Activated CD8-positive, alpha-beta memory T cell treated with anti-CD3 and anti-CD28 coated beads, Interleukin-2, amount 10 ng/mL, durations not matched to agents 7 days and 5 days (primary cell): Measurements from ENCODE around the gene CHST11. TPM values are rescaled to one million over a fixed set of nuclear protein-coding genes. Genes with fewer than 3 reads are reported as not detected.

Experiments
- ATAC-seq: fragments of 150-1000 bp; cut with Tn5 transposase; one replicate; pipeline ENCODE4 v1.10.0; 2021; ENCODE audit warnings: moderate library complexity
- CTCF ChIA-PET: fragments of 350-600 bp; sonication (Branson Sonifier 250); formaldehyde crosslinking; loops from one replicate; lab custom pipeline; 2021; ENCODE audit warnings: antibody characterized with exemption; lab: Charles Lee
- DNase-seq: peaks from one replicate; pipeline ENCODE4 v3.0.0-alpha.2; 2020
- H3K27ac Mint-ChIP-seq: one replicate; pipeline ENCODE4 v1.8.0; 2021; ENCODE audit warnings: mild to moderate bottlenecking, mixed read lengths
- H3K27me3 Mint-ChIP-seq: one replicate; pipeline ENCODE4 v1.8.0; 2021; ENCODE audit warnings: mixed read lengths
- H3K36me3 Mint-ChIP-seq: one replicate; pipeline ENCODE4 v1.8.0; 2021; ENCODE audit warnings: mild to moderate bottlenecking, mixed read lengths
- H3K4me1 Mint-ChIP-seq: one replicate; pipeline ENCODE4 v1.8.0; 2021; ENCODE audit warnings: mixed read lengths
- H3K4me3 Mint-ChIP-seq: one replicate; pipeline ENCODE4 v1.8.0; 2021; ENCODE audit warnings: mild to moderate bottlenecking, moderate library complexity, mixed read lengths
- H3K9me3 Mint-ChIP-seq: one replicate; pipeline ENCODE4 v1.8.0; 2022; ENCODE audit warnings: low read depth, mixed read lengths
- total RNA-seq, 2 experiments: library from RNA; stranded (reverse); gene quantifications; one replicate each; pipeline ENCODE4 v1.2.3, GENCODE V29; 2021

Gene CHST11
- total RNA-seq, 2 experiments from 2014 or later: 123 to 141 TPM

DNA sequence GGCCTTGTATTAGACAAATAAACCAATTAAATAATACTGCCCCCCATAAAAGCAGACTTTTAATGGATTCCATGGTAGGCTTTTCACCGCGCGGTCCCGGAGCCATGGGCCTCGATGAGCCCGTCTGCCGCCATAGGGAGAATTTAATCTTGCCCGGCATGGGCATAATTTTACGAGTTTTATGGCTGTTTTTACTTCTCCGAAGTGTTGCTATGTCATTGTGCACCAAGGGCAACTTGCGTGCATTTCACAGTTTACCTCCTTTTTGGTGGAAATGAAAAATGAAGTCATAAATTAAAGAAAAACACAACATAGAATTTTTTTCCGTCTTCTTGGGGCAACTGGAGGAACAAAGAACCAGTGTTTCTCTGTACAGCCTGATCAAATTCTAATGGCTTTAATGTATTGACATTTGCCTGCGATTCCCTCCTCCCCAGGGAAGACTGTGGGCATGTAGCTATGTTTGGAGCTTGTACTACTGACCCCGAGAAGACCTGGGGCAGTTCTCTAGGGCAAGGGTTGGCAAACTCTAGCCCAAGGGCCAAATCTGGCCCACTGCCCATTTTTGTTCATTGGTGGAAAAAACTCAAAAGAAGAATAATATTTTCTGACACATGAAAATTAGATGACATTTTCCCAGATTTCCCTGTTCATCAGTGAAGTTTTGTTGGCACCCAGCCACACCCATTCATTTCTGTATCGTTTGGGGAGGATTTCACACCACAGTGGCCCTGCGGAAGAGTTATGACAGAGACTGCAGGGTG, 142.7 kb downstream of the CHST11 start:
- ATAC-seq: no peak
- CTCF ChIA-PET: no interaction called here
- H3K27me3 Mint-ChIP-seq: no peaks in the 10 kb centered on the region
- peaks cover 48% of the 10 kb centered on the region for H3K4me1 Mint-ChIP-seq
- DNase-seq: no peak
- H3K36me3 Mint-ChIP-seq: peaks cover 24% of the 10 kb centered on the region
- H3K9me3 Mint-ChIP-seq: no peaks in the 10 kb centered on the region
- no peak overlapping the region for H3K4me3 Mint-ChIP-seq
- no peak overlapping the region for H3K27ac Mint-ChIP-seq

DNA sequence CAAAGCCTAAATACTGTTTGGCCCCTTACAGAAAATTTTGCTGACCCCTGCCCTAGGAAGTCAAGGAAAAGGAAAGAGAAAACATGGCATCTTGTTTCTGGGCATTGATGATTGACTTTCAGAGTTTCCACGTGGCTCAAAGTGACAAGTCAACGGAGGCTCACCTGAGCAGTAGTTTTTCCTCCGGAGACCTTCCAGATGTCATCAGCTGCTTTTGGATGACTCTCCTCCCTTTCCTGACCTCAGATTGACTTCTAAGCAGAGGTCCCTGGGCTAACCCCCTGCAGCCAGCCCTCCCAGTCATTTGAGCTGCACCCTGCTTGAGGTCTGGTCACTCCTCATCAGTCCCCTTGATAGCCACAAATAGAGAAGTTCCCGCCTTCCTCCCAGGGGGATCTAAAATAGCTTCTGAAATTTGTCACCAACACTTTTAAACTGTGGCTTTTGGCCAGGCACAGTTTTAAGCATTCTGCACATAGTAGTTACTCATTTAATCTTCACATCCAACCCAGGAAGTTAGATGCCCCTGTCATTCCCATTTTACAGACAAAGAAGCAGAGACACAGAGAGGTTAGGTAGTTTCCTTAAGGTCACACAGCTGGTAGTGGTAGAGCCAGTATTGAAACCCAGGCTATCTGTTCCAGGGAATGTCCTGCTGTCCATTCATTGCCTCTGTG, 143.4 kb downstream of the CHST11 start:
- Mint-ChIP-seq H3K9me3 (no peaks in the 10 kb centered on the region), H3K4me1 (peaks cover 54% of the 10 kb centered on the region), H3K4me3 (no peak overlapping the region), H3K27ac (no peak overlapping the region), H3K27me3 (no peaks in the 10 kb centered on the region), H3K36me3 (peaks cover 26% of the 10 kb centered on the region)
- ATAC-seq (no peak), DNase-seq (no peak)
- CTCF ChIA-PET: no interaction called here

DNA sequence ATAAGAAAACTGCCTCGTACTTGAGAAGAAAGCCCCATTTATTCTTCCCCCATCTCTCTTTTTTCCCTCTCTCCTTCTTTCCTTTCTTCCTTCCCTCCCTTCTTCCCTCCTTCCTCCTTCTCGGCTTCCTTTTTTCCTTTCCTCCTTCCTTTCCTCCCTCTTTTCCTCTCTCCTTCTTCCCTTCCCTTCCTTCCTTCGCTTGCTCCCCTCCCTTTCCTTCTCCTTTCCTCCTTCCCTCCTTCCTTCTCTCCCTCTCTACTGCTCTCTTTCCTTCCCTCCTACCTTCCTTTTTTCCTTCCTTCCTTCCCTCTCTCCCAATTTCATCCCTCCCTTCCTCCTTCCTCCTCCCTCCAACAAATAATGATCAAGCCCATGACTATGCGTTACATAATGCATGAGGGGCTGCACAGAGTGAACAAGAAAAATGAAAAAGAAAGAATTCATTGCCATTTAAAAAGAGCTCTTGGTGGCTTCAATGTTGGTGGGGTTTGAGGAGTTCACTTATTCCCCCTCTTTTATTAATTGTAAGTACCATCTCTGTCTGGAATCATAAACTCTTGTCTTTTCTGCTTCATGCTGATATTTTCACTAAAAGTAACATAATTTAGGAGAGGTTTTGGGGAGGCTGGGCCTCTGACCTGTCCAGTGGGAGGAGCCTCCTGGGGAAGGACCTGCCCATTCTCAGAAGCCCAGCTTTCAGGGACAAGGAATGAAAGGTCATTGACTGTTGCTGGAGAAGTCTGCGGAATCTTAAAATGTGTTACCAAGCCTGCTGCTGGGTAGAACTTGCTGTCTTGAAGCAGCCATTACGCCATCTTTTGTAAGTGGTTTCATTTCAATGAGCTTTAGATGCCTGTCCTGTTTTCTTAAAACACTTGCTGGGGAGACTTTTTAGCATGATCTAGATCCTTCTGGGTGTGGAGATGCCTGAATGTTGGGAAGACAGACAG, 144.3 kb downstream of the CHST11 start:
- Mint-ChIP-seq H3K27me3 (no peaks in the 10 kb centered on the region), H3K4me1 (peaks cover 56% of the 10 kb centered on the region), H3K36me3 (peaks cover 30% of the 10 kb centered on the region), H3K4me3 (no peak overlapping the region), H3K27ac (peak overlapping the region; percentile 34), H3K9me3 (no peaks in the 10 kb centered on the region)
- CTCF ChIA-PET: interaction anchor here (1.0 kb wide), 1 partner anchor 219 kb away, joined by 4 read pairs; no protein-coding TSS in a partner anchor
- DNase-seq (no peak), ATAC-seq (no peak)

DNA sequence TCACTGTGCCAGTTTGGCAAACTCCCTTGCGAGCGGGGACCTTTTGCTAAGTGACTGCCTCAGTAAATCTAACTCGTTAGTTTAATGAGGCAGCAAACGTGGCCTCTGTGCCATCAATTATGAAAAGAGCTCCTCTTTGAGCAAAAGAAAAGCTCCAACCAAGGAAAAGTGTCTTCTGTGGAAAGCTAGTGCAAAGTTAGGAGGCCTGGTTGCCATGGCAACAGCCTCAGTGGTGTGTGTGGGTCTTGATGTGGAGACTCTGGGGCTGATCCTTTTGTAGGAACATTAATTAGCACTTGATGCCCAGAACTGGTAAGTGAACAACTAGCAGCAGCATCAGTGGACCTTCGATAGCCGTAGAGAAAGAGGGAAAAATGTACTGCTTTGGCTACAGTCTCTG, 145.7 kb downstream of the CHST11 start:
- Mint-ChIP-seq H3K27ac (peak overlapping the region; percentile 40), H3K4me1 (peaks cover 56% of the 10 kb centered on the region), H3K9me3 (no peaks in the 10 kb centered on the region), H3K27me3 (no peaks in the 10 kb centered on the region), H3K36me3 (peaks cover 30% of the 10 kb centered on the region), H3K4me3 (no peak overlapping the region)
- CTCF ChIA-PET: no interaction called here
- DNase-seq (no peak), ATAC-seq (no peak)

DNA sequence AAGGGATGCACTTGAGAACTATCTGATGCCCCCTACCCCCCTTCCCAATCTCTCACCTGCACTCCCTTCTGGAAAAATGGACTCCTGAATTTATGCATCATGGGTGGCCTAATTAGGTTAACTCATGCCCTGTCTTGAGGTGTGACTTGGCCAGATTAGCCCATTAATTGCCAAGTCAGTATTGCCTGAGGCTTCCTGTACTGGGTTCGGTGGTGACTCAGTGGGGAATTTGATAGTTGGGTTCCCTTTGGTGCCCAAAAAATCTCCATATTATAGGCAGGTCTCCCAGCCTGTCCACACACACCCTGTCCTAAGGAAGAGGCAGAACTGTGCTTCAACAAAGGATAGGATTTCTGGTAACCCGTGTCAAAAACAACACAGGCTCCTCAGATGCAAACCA, 146.1 kb downstream of the CHST11 start:
- Mint-ChIP-seq H3K36me3 (peaks cover 30% of the 10 kb centered on the region), H3K4me1 (peaks cover 56% of the 10 kb centered on the region), H3K27ac (peak overlapping the region; percentile 85), H3K4me3 (no peak overlapping the region), H3K9me3 (no peaks in the 10 kb centered on the region), H3K27me3 (no peaks in the 10 kb centered on the region)
- DNase-seq (no peak), ATAC-seq (no peak)
- CTCF ChIA-PET: no interaction called here

DNA sequence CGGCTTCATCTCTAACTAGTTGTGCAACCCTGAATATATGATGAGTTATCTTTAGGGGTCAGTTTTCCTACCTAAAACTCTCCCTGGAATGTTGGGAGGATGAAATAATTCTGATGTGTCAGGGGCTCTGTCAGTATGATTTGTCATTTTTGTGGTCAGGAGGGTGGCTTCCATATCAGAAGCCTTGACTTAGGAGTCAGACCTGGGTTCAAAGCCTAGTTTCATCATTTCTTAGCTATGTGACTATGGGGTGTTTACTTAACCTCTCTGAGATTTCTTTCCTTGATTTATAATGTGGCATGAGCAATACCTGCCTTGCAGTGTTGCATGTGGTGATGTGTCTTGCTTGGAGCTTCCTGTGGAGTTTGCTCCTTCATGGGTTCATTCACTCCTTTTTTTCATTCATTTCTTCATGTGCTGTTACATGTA, 146.8 kb downstream of the CHST11 start:
- Mint-ChIP-seq H3K36me3 (peaks cover 33% of the 10 kb centered on the region), H3K4me3 (peak overlapping the region; percentile 14), H3K27me3 (no peaks in the 10 kb centered on the region), H3K27ac (peak overlapping the region; percentile 85), H3K4me1 (peaks cover 56% of the 10 kb centered on the region), H3K9me3 (no peaks in the 10 kb centered on the region)
- ATAC-seq (peak; percentile 8), DNase-seq (no peak)
- CTCF ChIA-PET: interaction anchor here (1.0 to 1.4 kb wide), 4 partner anchors 21 to 222 kb away, joined by 3 to 5 read pairs (median 4); no protein-coding TSS in a partner anchor

DNA sequence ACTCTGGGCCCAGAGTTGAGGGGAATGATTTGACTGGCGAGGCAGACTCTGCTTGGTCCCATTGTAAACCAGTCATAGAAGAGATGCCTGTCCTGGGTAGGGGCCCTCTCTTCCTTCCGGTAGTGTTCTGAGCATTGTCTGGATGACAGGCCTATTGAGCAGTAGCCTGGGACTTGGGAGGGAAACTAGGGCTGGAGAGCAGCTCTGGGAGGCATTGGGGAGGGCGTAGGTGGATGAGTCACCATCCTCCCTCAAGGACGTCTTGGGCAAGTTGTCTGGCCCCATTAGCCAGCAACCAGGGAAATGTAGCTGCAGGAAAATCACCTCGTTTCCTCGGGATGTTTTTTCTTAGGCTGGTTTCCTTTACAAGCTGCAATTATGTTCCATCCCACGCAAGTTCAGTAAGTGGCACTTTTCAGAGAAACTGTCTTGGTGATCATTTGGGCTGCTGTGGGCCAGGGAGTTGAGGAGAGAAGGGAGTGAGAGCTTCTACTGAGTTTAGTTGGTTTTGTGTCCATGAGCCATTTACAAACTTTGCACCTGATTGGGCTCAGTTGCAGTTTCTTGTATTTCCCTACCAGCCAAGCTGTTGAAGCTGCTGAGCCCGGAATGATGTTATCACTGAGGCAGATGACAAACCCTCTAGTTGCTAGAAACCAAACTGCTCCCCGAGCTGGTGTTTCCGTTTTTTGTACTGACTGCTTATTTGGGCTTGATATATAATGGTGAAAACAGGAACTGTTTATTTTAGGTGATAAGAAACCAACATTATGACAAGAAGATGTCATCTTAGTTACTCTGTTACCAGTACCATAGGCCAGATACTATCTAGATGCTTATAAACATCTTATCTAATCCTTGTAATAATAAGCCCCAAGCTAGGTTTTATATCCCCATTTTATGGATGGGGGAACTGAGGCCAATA, 147.6 kb downstream of the CHST11 start:
- DNase-seq (peak; percentile 70), ATAC-seq (peak; percentile 75)
- H3K4me1 Mint-ChIP-seq: peaks cover 56% of the 10 kb centered on the region
- H3K9me3 Mint-ChIP-seq: no peaks in the 10 kb centered on the region
- H3K36me3 Mint-ChIP-seq: peaks cover 33% of the 10 kb centered on the region
- peak overlapping the region; percentile 85 for H3K27ac Mint-ChIP-seq
- CTCF ChIA-PET: interaction anchor here (0.8 to 1.4 kb wide), 6 partner anchors 21 to 222 kb away, joined by 3 to 5 read pairs (median 3); partner anchors contain the start of gene CHST11
- no peaks in the 10 kb centered on the region for H3K27me3 Mint-ChIP-seq
- H3K4me3 Mint-ChIP-seq: peak overlapping the region; percentile 14

DNA sequence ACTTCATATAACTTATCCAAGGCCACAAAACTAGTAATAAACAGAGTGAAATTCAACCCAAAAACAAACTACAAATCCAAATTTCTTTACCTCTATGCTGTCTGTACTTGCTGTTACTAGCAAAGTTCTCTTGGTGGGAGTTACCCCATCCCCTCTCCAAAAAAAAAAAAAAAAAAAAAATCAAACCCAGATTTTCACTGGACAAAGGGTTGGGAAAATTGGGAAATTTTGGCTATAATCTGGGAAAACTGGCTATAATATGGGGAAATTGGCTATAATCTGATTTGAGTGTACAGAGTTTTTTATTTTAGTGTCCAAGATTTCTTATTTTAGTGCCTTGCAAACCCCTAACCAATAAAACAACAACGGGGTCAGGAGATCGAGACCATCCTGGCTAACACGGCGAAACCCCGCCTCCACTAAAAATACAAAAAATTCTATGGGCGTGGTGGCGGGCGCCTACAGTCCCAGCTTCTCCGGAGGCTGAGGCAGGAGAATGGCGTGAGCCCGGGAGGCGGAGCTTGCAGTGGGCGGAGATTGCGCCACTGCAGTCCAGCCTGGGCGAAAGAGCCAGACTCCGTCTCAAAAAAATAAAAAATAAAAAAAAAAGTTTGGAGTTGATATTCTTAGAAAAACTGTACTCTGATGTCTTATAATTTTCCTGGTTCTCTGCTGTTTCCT, 148.4 kb downstream of the CHST11 start:
- CTCF ChIA-PET: interaction anchor here (0.9 to 1.4 kb wide), 4 partner anchors 24 to 223 kb away, joined by 3 to 5 read pairs (median 4); partner anchors contain the start of gene CHST11
- H3K9me3 Mint-ChIP-seq: no peaks in the 10 kb centered on the region
- no peaks in the 10 kb centered on the region for H3K27me3 Mint-ChIP-seq
- no peak for DNase-seq
- H3K4me3 Mint-ChIP-seq: no peak overlapping the region
- H3K4me1 Mint-ChIP-seq: peaks cover 54% of the 10 kb centered on the region
- H3K27ac Mint-ChIP-seq: peak overlapping the region; percentile 85
- no peak for ATAC-seq
- H3K36me3 Mint-ChIP-seq: peaks cover 33% of the 10 kb centered on the region

DNA sequence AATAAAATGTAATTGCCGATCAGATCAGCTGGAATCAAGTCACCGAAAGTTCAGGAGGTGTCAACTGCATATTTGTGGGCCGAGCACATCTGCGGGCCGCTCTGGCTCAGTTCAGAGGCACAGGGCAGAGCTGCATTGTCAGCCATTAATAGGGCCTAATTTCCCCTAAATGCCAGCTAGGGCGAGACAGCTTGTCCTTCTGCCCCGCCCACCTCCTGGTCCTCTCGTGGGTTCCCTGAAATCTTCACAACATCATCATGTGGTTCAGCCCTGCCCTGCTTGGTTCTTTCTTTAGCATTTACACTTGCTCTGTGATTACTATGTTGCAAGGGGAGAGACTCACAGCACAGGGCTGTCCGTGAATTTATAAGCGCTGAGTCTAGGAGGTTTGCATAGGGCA, 148.9 kb downstream of the CHST11 start:
- Mint-ChIP-seq H3K9me3 (no peaks in the 10 kb centered on the region), H3K36me3 (peaks cover 33% of the 10 kb centered on the region), H3K27me3 (no peaks in the 10 kb centered on the region), H3K27ac (no peak overlapping the region), H3K4me3 (no peak overlapping the region), H3K4me1 (peaks cover 48% of the 10 kb centered on the region)
- ATAC-seq (no peak), DNase-seq (no peak)
- CTCF ChIA-PET: no interaction called here

DNA sequence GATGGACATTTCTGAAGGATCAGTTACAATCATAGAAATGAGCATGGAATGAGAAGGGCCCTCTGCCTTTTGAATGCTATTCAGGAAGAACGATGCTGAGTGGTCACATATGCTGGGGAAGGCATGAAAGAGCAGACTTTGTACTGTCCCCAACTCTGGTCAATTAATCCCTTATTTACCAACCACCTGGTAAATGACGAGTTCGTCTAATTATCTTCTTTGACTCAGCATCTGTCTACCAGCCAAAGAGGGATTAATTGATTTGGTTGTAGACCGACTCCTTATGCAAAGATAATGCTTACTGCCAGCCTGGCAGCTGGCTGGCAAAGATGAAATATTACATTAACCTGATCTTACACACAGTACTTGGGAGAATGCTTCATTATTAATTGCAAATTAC, 152.2 kb downstream of the CHST11 start:
- Mint-ChIP-seq H3K4me1 (peaks cover 36% of the 10 kb centered on the region), H3K36me3 (peaks cover 28% of the 10 kb centered on the region), H3K9me3 (no peaks in the 10 kb centered on the region), H3K4me3 (no peak overlapping the region), H3K27ac (no peak overlapping the region), H3K27me3 (no peaks in the 10 kb centered on the region)
- CTCF ChIA-PET: no interaction called here
- no peak for DNase-seq
- ATAC-seq: no peak

DNA sequence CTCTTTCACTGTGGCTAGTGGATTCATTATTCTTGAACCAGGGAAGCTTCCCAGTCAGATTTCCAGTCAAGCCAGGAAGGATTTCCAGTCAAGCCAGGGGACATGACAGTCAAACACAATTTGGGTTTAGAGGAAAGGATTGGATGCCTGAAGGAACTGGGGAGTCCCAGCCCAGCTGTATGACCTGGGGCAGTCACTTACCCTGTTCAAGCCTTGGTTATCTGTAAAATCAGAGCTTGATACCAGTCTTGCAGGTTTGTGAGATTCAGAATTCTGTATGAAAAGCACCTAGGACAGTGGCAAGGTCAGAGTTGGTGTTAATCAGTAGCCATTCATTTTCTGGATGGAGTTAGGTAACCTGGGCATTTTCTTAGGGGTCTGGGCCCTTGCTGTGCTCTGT, 152.7 kb downstream of the CHST11 start:
- Mint-ChIP-seq H3K4me1 (peaks cover 32% of the 10 kb centered on the region), H3K4me3 (no peak overlapping the region)
- ATAC-seq: no peak

More for the DNA sequence above, 152.7 kb downstream of the CHST11 start:
- H3K27me3 Mint-ChIP-seq: no peaks in the 10 kb centered on the region
- H3K9me3 Mint-ChIP-seq: no peaks in the 10 kb centered on the region
- no peak for DNase-seq
- no peak overlapping the region for H3K27ac Mint-ChIP-seq
- CTCF ChIA-PET: no interaction called here
- peaks cover 29% of the 10 kb centered on the region for H3K36me3 Mint-ChIP-seq
